ENCODE measurements around the gene C1orf174.

Gene C1orf174

DNA sequence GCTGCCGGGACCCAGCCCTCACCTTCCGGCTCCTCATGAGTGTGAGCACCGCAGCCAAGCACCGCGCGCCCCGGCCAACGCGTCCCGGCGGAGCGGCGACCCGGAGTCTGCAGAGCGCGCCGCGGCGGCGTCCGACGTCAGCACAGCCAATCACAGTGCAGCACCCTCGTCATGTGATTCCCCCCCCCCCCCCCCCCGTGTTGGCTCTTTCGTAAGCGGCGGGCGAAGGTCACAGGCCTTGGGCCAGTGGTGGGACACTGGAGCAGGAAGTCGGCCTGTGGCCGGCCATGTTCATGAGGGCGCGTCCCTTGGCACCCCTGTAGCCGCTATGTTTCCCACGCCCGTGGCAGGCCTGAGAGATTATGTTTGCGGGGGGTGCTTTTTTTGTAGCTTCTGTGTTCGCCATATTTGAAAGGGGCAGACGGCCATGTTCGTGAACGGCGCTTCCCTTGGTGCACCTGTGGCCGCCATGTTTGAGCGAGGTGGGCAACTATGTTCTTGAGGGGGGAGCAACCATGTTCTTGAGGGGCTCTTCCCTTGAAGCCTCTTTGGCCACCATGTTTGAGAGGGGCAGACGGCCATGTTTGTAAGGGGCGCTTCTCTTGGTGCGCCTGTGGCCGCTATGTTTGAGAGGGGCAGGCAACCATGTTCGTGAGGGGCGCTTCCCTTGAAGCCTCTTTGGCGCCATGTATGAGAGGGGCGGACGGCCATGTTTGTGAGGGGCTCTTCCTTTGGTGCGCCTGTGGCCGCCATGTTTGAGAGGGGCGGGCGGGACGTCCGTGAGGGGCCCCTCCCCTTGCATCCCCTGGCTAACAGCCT is at the start of gene C1orf174:
Gene C1orf174, minus strand, starts transcription at position 123 of the 819 bp plus-strand sequence. Its CDS starts 86 bp downstream, at position 37.
- DNase-seq, result peak; percentile 96
- Histone ChIP-seq H3K9me3 (ENCODE audit: severe bottlenecking) (no peaks in the 10 kb centered on the region), H3K36me3 (peaks cover 8% of the 10 kb centered on the region), H3K27ac (peak within 1 kb of the TSS; percentile 99), H3K4me3 (ENCODE audit: low read depth, low read length) (peak within 1 kb of the TSS; percentile 86), H3K27me3 (ENCODE audit: insufficient read depth, low read depth, severe bottlenecking) (no peaks in the 10 kb centered on the region)
- no peak for TF ChIP-seq CTCF (IDR thresholded peaks at IDR 0.05; ENCODE audit: low read depth, low read length)

DNA sequence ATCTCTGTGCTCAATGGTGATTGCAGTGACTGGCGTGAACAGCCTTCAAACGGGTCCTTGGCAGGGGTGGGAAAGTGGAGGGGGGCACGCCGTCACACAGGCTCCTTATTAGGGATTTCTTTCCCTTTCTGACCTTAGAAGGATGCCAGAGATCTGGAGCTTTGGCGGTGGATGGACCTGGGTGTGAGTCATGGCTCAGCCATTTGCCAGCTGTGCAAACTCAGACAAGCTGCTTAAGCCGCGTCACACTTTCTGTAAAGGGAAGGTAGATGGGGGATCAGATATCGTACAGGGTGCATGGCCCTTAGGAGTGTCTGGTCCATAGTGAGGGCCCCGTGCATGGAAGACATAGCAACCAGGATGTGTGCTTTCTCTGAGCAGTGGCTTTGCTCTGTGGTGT is 48.3 kb upstream of the C1orf174 start:
- no peak overlapping the region for H3K4me3 ChIP-seq (ENCODE audit: low read depth, low read length)
- peaks cover 12% of the 10 kb centered on the region for H3K9me3 ChIP-seq (ENCODE audit: severe bottlenecking)
- H3K36me3 ChIP-seq, result no peaks in the 10 kb centered on the region
- no peak for DNase-seq
- no peak overlapping the region for H3K27ac ChIP-seq
- H3K27me3 ChIP-seq (ENCODE audit: insufficient read depth, low read depth, severe bottlenecking), result no peaks in the 10 kb centered on the region
- no peak for TF ChIP-seq CTCF (IDR thresholded peaks at IDR 0.05; ENCODE audit: low read depth, low read length)

DNA sequence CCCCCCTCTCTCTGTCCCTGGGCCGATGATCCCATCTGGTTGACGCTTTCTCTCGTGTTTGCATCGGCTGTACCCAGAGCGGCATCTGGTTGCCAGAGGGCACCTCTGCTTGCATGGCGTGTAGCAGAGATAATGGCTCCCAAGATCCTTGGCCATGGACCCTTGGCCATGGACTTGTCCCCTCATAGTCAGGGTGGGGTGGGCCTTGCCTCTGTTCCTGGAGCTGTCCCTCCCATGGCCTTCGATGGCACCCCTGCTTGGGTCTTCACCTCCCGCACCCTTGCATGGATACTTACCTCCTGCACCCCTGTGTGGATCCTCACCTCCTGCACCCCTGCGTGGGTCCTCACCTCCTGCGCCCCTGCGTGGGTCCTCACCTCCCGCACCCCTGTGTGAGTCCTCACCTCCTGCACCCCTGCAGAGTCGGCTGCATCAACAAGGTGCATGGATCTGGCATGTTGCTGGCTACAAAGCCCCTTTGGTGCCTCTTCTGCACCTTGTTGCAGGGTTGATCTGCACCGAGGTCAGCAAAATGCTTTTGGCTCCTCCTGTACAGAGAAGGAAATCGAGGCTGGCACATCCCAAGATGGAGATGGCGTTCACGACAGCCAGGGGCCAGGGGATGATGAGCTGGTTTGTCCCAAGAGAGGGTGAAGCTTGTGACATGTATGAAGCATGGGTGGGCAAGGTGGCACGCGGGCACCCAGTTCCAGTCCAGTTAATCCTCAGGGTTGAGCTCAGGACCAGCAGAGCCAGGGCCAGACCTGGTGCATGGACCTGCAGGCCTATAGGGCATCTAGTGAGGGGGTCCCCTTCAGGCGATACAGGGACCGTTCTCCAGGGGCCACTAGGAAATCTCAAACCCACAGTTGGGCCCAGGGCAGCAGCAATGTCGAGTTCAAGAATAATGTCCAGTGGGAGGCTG is 46.1 kb upstream of the C1orf174 start:
- Histone ChIP-seq H3K27me3 (ENCODE audit: insufficient read depth, low read depth, severe bottlenecking) (no peaks in the 10 kb centered on the region), H3K36me3 (no peaks in the 10 kb centered on the region), H3K9me3 (ENCODE audit: severe bottlenecking) (peaks cover 12% of the 10 kb centered on the region), H3K4me3 (ENCODE audit: low read depth, low read length) (no peak overlapping the region), H3K27ac (no peak overlapping the region)
- TF ChIP-seq CTCF (IDR thresholded peaks at IDR 0.05; ENCODE audit: low read depth, low read length), result no peak
- no peak for DNase-seq

DNA sequence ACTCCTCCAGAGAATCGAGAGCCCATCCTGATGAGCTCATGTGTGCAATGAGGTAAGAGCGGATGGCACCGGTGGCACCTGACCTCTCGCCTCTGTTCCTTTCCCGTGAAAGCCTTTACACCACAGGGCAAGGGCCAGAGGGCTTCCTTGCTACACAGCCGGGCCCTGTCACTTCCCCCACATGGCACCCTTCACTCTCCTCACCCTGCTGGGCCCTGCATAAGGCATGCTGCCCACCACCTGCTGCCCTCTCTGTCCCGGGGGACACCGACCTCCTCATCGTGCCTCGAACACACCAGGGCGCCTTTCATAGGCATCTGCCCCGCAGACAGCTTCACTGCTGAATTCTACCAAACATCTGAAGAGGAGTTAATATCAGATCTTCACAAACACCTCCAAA is 45.1 kb upstream of the C1orf174 start:
- H3K4me3 ChIP-seq (ENCODE audit: low read depth, low read length), result no peak overlapping the region
- H3K27ac ChIP-seq, result peak overlapping the region; percentile 60
- H3K27me3 ChIP-seq (ENCODE audit: insufficient read depth, low read depth, severe bottlenecking), result no peaks in the 10 kb centered on the region
- DNase-seq, result no peak
- TF ChIP-seq CTCF (IDR thresholded peaks at IDR 0.05; ENCODE audit: low read depth, low read length), result no peak
- peaks cover 12% of the 10 kb centered on the region for H3K9me3 ChIP-seq (ENCODE audit: severe bottlenecking)
- no peaks in the 10 kb centered on the region for H3K36me3 ChIP-seq

DNA sequence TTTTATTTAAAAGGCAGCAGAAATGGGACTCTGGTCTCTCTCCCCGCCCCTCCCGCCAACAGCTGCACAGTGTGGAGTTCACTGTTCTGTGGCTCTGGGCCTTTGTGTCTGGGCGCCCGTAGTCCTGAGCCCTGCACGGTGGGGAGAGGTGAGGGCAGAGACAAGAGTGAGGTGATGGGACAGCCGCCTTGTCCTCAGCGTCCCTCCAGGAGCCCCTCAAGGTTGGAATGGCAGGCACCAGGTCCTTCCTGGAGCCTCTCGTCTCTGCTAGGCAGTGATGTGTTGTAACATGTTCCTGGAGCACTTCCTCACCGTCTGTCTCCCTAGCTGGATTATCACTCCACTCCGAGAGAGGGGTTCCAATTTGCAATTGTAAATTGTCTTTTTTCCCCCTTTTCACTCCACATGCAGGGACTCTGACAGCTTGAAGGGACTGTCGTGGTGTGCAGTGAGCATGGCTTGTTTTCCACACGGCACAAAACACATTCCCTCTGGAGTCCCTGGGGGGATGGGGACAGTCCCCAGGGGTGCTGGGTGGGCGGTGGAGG is 44.6 kb upstream of the C1orf174 start:
- H3K9me3 ChIP-seq (ENCODE audit: severe bottlenecking), result peaks cover 10% of the 10 kb centered on the region
- no peaks in the 10 kb centered on the region for H3K27me3 ChIP-seq (ENCODE audit: insufficient read depth, low read depth, severe bottlenecking)
- H3K4me3 ChIP-seq (ENCODE audit: low read depth, low read length), result no peak overlapping the region
- DNase-seq, result no peak
- TF ChIP-seq CTCF (IDR thresholded peaks at IDR 0.05; ENCODE audit: low read depth, low read length), result no peak
- no peaks in the 10 kb centered on the region for H3K36me3 ChIP-seq
- H3K27ac ChIP-seq, result peak overlapping the region; percentile 60

Measured in WERI-Rb-1 (cell line).